Retina (tissue), 1 donor: ENCODE results near the gene PEDS1.
"Not testable (repeated sequence)": the region's sequence is repeated elsewhere in the genome, so short reads cannot be mapped to it uniquely, and the experiment has no call there.

Experiments used
- DNase-seq: peaks from one replicate; pipeline ENCODE4 v3.0.0-alpha.2; 2016

Gene PEDS1

DNA sequence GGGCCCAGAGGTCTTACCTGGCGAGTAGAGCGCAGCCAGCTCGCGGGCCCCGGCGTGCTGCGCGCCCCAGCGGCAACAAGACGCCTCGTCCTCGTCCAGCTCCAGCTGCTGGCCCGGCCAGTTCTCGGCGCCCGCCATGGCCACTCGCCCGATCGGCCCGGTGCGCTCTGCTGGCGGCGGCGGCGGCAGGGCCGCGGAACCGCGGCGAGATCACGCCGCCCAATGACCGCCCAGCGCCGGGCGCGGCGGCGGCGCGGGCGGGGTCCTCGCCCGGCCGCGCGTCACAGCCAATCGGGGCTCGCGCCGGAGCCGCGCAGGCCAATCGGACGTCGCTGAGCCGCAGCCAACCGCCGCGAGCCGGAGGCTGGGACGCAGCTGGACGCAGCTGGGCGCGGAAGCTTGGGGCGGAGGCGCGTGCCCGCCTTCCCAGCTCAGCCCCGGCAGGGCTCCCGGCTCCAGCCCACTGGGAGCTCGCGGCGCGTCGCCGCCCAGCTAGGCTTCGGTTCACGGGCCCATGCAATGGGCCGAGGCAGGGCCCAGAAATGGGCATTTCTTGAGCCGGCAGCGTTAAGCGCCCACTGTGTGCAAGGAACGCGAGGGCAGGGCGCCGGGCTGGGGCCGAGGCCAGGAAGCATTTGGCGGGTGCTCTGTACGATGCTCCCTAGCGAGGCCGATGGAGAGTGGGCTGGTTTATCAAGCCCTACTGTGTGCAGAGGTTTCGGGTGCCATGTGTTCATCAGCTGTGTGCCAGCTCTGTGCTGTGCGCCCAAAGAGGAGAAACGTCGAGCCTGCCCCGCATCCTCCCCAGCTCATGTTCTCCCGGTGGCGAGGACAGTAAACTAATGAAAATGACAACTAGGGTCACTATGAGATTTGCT, at the start of gene PEDS1:
TSS of gene PEDS1 (minus strand) at position 224 of the 878 bp plus-strand sequence. CDS start at position 138, 86 bp downstream.
- DNase-seq = peak; percentile 92

DNA sequence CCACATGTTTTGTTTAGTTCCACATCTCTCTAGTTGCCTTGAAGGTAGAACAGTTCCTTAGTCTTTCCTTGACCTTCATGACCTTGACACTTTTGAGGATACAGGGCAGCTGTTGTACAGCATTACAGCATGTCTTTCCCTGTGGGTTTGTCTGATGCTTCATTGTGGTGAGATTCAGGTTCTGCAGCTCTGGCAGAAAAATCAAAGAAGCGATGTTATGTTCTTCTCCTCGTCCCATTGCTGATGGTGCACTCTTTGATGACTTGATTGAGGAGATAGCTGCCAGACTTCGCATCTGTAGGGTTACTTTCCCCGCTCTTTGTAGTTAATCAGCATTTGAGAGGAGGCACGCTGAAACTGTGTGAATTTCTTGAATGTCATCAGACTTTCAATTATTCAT, 49.2 kb upstream of the PEDS1 start:
- DNase-seq = no peak

GRCh38 chr20:50201710-50202109, 48.2 kb upstream of the PEDS1 start:
- not testable (repeated sequence) for DNase-seq

DNA sequence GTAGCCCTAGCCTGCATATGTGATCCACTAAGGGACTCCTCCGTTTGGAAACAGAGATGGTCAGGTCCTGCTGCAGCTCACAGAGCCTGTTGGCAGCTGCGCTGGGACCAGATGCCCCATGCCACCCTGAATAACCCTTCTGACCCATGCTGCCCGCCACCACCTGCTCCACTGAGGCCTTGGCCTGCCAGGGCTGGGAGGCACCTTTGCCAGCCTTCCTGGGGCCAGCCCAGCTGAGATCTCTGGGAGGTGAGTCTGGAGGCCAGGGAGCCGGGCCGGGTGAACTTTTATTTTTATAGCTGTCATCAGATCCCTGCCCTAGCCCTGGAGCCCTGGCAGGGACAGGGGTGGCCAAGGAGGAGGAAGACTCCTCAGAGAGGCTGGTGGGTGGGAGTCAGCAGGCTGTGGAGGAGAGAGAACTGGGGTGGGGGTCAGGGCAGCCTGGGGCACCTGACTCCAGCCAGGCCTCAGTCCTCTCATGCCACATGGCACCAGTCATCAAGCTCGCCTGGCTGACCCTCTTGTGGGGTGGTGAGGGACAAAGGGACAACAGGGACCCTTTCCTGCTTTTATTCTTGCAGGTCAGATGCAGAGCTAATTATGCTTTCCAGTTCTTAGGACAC, 47.1 kb upstream of the PEDS1 start:
- DNase-seq = no peak

DNA sequence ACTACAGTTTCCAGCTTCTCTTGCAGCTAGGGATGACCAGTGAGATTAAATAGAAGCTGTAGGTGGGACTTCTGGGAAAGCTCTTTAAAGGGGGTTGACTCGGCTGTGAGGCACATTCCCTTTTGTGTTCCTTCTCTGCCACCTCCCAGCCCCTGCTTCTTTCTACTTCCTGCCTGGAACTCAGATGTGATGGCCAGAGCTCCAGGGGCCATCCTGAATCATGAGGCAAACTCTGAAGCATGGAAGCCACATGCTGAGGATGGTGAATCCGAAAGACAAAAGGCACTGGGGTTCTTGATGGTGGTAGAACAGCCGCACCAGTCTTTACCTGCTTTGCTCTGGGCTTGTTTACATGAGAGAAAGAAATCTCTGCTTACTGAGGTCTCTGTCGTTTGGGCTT, 46.2 kb upstream of the PEDS1 start:
- no peak for DNase-seq

- no peak for DNase-seq
Observed at GRCh38 chr20:50198716-50199115, 45.2 kb upstream of the PEDS1 start.

- DNase-seq = no peak
Observed at GRCh38 chr20:50198180-50198666, 44.7 kb upstream of the PEDS1 start.

DNA sequence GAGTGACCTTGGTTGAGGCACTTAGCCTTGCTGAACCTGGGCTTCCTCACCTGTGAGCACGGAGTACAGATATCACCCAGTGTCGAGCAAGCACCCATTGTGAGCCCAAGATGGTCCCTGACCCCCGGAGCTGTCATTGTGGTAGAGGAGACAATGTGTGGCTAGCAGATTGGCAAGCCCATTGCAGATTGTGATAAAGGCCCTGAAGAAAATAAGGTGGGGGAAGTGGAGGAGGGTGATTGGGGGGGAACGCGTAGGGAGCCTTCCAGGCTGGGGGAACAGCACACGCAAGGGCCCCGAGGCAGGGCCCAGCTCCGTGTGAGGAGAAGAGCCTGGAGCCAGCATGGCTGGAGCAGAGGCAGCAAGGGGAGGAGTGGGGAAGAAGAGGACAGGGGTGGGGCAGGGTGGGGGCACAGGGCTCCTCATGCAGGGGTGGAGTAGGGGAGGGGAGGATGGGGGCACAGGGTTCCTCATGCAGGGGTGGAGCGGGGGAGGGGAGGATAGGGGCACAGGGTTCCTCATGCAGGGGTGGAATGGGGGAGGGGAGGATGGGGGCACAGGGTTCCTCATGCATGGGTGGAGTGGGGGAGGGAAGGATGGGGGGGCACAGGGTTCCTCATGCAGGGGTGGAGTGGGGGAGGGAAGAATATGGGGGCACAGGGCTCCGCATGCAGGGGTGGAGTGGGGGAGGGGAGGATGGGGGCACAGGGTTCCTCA, 44.1 kb upstream of the PEDS1 start:
- DNase-seq = no peak

- no peak for DNase-seq
Observed at GRCh38 chr20:50196896-50197295, 43.4 kb upstream of the PEDS1 start.

DNA sequence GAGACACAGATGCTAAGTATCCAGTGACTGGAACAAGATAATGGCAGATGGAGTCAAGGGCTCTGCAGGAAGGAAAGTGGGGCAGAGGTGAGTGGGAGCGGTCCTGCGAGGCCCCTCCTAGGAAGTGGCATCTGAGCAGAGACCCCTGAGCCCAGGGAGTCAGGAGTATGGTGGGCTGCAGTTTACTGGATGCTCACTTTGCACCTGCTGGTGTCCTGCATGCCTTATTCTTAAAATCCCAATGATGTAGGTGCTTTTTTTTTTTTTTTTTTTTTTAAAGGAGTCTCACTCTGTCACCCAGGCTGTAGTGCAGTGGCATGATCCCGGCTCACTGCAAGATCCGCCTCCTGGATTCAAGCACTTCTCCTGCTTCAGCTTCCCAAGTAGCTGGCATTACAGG, 42.7 kb upstream of the PEDS1 start:
- no peak for DNase-seq

DNA sequence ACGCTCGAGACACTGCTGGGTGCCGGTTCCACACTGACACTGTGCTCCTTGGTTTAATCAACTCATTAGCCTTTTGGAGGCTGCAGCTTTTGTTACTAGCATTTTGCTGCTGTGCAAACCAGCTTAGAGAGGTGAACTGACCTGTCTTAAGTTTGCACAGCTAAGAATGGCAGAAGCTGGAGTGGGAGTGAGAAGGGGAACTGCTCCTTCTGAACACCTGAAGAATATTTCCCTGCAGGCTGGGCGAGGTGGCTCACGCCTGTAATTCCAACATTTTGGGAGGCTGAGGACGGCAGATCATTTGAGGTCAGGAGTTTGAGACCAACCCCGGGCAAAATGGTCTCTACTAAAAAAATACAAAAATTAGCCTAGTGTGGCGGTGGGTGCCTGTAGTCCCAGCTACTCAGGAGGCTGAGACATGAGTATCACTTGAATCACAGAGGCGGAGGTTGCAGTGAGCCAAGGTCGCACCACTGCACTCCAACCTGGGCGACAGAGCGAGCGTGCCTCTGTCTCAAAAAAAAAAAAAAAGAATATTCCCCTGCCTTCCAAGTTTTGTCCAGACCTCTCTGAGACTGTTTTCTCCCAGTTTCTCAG, 42.1 kb upstream of the PEDS1 start:
- DNase-seq = no peak

- no peak for DNase-seq
Observed at GRCh38 chr20:50194831-50195523, 41.5 kb upstream of the PEDS1 start.

DNA sequence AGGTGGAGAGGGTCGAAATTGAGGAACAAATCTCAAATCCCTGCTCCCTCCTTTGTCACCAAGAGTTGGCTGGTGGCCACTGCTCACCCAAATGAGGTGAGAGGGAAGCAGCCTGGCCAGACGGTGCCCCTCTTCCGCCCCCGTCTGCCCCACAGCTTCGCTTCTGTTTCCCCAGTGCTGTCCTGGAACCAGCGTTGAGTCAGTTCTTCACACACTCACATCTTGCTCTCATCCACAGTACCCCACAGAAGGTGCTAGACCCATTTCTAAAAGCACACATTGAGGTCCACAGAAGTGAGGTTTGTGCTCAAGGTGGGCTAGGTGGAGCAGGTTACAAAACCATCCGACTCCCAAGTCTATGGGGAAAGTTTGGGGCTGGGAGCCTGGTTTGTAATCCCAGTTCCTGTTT, 40.9 kb upstream of the PEDS1 start:
- no peak for DNase-seq

DNA sequence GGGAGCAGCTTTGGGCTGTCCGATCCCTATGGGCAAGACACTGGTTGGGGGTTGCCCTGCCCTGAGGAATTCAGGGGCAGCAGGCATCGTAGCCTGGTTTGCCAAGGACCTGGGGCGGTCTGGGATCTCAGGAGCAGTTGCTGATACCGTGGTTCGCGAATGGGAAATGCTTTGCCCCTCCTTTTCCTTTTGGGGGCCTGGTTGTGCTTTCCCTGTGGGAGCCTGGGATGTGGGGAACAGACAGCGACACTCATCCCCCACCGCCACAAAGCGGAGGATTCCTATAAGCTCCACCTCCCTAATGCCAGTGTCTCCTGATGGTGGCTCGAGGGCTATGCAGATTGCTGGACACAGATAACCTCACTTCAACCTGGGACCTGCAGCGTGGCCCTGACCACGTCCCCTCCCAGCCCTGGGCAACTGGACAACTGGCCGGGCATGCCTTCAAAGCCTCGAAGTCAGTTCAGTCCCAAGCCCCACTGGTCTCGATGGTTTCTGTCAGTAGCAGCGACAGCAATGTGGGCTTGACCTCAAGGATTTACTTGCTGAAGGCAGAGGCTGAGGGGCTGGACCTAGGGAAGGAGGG, 40.4 kb upstream of the PEDS1 start:
- no peak for DNase-seq

DNA sequence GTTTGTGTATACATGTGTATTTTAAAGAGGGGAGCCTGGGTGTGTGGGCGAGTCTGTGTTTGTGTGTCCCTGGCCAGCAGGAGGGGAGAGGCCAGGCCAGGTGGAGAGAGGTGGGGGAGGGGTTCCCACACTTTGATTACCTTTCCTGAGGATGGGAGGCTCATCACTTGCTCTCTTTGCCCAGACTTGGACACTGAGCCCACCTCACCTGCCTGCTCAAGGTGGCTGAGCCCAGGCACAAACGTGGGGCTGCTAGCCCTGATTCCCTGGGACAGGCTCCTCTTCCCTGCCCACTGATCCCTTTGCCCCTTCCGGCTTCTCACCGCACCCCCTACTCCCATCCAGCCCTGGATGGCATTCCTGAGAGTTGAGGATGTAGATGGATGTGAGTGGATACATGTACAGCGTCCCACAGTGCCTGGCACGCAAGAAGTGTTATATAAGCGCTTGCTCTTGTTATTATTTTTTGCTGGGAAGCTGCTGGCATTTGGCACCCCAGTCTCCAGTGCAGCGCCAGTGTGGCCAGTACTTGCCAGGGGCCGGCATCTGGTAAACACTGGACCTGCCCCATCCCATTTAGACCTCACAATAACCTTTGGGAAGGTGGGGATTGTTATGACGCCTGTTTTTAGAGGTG, 39.8 kb upstream of the PEDS1 start:
- no peak for DNase-seq

DNA sequence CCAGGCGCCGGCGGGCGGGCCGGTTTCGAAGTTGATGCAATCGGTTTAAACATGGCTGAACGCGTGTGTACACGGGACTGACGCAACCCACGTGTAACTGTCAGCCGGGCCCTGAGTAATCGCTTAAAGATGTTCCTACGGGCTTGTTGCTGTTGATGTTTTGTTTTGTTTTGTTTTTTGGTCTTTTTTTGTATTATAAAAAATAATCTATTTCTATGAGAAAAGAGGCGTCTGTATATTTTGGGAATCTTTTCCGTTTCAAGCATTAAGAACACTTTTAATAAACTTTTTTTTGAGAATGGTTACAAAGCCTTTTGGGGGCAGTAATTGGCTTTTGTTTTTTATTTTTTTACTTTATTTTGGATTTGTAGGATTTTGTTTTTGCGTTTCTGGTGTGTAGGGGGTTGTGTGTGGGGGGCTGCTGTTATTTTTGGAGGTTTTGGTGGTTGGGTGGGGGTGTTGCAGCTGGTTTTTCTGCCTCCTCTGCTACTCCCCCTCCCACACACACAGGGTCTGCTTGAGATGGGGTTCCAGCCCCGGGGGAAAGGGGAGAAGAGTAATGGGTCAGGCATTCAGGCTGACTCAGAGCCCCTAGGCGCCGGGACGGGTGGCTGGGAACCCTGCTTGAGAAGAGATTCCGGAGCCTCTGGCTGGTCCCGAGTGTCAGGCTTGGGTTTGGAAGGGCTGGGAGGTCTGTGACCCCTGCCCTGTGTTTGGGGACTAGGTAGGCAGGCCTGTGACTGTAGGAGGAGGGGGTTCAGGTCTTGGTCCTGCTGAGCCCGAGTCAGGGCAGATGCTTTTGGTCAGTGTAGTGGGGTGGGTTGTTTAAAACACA, 39.1 kb upstream of the PEDS1 start:
- DNase-seq = peak; percentile 61

DNA sequence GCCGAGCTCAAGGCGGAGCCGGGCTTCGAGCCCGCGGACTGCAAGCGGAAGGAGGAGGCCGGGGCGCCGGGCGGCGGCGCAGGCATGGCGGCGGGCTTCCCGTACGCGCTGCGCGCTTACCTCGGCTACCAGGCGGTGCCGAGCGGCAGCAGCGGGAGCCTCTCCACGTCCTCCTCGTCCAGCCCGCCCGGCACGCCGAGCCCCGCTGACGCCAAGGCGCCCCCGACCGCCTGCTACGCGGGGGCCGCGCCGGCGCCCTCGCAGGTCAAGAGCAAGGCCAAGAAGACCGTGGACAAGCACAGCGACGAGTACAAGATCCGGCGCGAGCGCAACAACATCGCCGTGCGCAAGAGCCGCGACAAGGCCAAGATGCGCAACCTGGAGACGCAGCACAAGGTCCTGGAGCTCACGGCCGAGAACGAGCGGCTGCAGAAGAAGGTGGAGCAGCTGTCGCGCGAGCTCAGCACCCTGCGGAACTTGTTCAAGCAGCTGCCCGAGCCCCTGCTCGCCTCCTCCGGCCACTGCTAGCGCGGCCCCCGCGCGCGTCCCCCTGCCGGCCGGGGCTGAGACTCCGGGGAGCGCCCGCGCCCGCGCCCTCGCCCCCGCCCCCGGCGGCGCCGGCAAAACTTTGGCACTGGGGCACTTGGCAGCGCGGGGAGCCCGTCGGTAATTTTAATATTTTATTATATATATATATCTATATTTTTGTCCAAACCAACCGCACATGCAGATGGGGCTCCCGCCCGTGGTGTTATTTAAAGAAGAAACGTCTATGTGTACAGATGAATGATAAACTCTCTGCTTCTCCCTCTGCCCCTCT, 38.2 kb upstream of the PEDS1 start:
- DNase-seq = peak; percentile 86

GRCh38 chr20:50191065-50191543, 37.6 kb upstream of the PEDS1 start:
- no peak for DNase-seq

DNA sequence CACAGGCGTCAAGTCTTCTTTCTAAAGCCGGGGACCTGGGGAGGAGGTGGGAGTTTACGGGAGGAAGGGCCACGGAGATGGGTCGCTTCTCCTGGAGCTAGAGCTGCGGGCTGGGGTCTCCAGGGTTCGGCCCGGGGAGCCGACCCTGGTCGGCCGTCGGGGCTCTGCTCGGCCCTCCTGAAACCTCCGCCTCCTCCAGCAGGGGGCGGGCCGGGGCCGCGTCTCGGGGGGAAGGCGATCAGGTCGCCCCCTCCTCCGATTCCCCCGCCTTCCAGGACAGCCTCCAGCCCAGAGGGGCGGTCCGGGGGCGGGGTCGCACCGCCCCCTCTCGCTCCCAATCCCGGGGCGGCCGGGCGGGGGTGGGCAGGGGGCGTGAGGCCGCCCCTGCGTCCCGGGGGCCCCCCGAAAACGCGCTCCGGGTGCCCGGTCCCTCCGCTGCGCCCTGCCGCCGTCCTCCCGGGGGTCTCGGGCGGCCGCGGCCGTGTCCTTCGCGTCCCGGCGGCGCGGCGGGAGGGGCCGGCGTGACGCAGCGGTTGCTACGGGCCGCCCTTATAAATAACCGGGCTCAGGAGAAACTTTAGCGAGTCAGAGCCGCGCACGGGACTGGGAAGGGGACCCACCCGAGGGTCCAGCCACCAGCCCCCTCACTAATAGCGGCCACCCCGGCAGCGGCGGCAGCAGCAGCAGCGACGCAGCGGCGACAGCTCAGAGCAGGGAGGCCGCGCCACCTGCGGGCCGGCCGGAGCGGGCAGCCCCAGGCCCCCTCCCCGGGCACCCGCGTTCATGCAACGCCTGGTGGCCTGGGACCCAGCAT, 36.9 kb upstream of the PEDS1 start, which contains the start of gene CEBPB:
TSS of gene CEBPB (plus strand) at position 580 of the 814 bp plus-strand sequence. CDS start at position 784, 204 bp downstream.
- peak; percentile 81 for DNase-seq
